T-helper 9 cell (primary cell): Measurements from ENCODE around the gene RYR1.
"Not testable (repeated sequence)": the region's sequence is repeated elsewhere in the genome, so short reads cannot be mapped to it uniquely, and the experiment has no call there.

ENCODE experiments used
- DNase-seq: peaks from one replicate; pipeline ENCODE4 v3.0.0-alpha.2; 2020

RYR1 gene

GRCh38 chr19:38463365-38463764 lies 29.9 kb downstream of the RYR1 start:
- DNase-seq = no peak

GRCh38 chr19:38464421-38465082 lies 31.1 kb downstream of the RYR1 start:
- no peak for DNase-seq

GRCh38 chr19:38466050-38466449 lies 32.6 kb downstream of the RYR1 start:
- DNase-seq = no peak

GRCh38 chr19:38467541-38468525 lies 34.3 kb downstream of the RYR1 start:
- DNase-seq = no peak

- no peak for DNase-seq
These were observed 35.7 kb downstream of the RYR1 start for GRCh38 chr19:38469151-38469550.

GRCh38 chr19:38470788-38471480 lies 37.4 kb downstream of the RYR1 start:
- no peak for DNase-seq

GRCh38 chr19:38472725-38473124 lies 39.2 kb downstream of the RYR1 start:
- DNase-seq = not testable (repeated sequence)

GRCh38 chr19:38473201-38473600 lies 39.7 kb downstream of the RYR1 start:
- DNase-seq = no peak

GRCh38 chr19:38475176-38475575 lies 41.7 kb downstream of the RYR1 start:
- DNase-seq = no peak

GRCh38 chr19:38478273-38478971 lies 44.9 kb downstream of the RYR1 start:
- no peak for DNase-seq

GRCh38 chr19:38482496-38482895 lies 49.0 kb downstream of the RYR1 start:
- DNase-seq = no peak

- DNase-seq = no peak
These were observed 49.6 kb downstream of the RYR1 start for GRCh38 chr19:38483016-38483630.

- DNase-seq = no peak
These were observed 51.3 kb downstream of the RYR1 start for GRCh38 chr19:38484747-38485146.

- no peak for DNase-seq
These were observed 52.2 kb downstream of the RYR1 start for GRCh38 chr19:38485541-38486285.

- DNase-seq = no peak
These were observed 53.3 kb downstream of the RYR1 start for GRCh38 chr19:38486731-38487336.

GRCh38 chr19:38488096-38488495 lies 54.6 kb downstream of the RYR1 start:
- DNase-seq = no peak

GRCh38 chr19:38488776-38489481 lies 55.4 kb downstream of the RYR1 start:
- DNase-seq = no peak

GRCh38 chr19:38490861-38491260 lies 57.4 kb downstream of the RYR1 start:
- no peak for DNase-seq

GRCh38 chr19:38492181-38492813 lies 58.8 kb downstream of the RYR1 start:
- DNase-seq = no peak

- no peak for DNase-seq
These were observed 60.9 kb downstream of the RYR1 start for GRCh38 chr19:38494379-38494778.
